NCI-H1694 treated with DMSO at 0.1 percent for 48 hours (cell line): ENCODE data around the gene HAO2.
"Not testable (repeated sequence)": the region's sequence is repeated elsewhere in the genome, so short reads cannot be mapped to it uniquely, and the experiment has no call there.

Experiments used
- DNase-seq: peaks from one replicate; lab custom pipeline; 2025; lab: John Stamatoyannopoulos, UW

HAO2 gene

GRCh38 chr1:119345398-119345797, 23.2 kb upstream of the HAO2 start:
- no peak for DNase-seq

- no peak for DNase-seq
Measured at GRCh38 chr1:119347858-119348257, 20.7 kb upstream of the HAO2 start.

GRCh38 chr1:119348941-119349340, 19.6 kb upstream of the HAO2 start:
- DNase-seq = no peak

- not testable (repeated sequence) for DNase-seq
Measured at GRCh38 chr1:119350866-119351265, 17.7 kb upstream of the HAO2 start.

- DNase-seq = no peak
Measured at GRCh38 chr1:119351997-119352396, 16.6 kb upstream of the HAO2 start.

GRCh38 chr1:119353836-119354235, 14.7 kb upstream of the HAO2 start:
- DNase-seq = no peak

- DNase-seq = no peak
Measured at GRCh38 chr1:119358636-119359035, 9.9 kb upstream of the HAO2 start.

- no peak for DNase-seq
Measured at GRCh38 chr1:119359730-119360129, 8.9 kb upstream of the HAO2 start.

- DNase-seq = no peak
Measured at GRCh38 chr1:119361205-119361604, 7.4 kb upstream of the HAO2 start.

GRCh38 chr1:119361620-119362344, 6.8 kb upstream of the HAO2 start:
- no peak for DNase-seq

GRCh38 chr1:119363162-119363561, 5.4 kb upstream of the HAO2 start:
- no peak for DNase-seq

- no peak for DNase-seq
Measured at GRCh38 chr1:119364640-119365039, 3.9 kb upstream of the HAO2 start.

- no peak for DNase-seq
Measured at GRCh38 chr1:119366424-119366823, 2.2 kb upstream of the HAO2 start.

GRCh38 chr1:119367432-119368124, 1.0 kb upstream of the HAO2 start:
- DNase-seq = peak; percentile 7

GRCh38 chr1:119370748-119371147, 2.2 kb downstream of the HAO2 start:
- DNase-seq = no peak

GRCh38 chr1:119371815-119372214, 3.2 kb downstream of the HAO2 start:
- DNase-seq = no peak

GRCh38 chr1:119372503-119373086, 4.0 kb downstream of the HAO2 start:
- DNase-seq = no peak

- no peak for DNase-seq
Measured at GRCh38 chr1:119373465-119373864, 4.9 kb downstream of the HAO2 start.

- DNase-seq = no peak
Measured at GRCh38 chr1:119374208-119374874, 5.8 kb downstream of the HAO2 start.

GRCh38 chr1:119375366-119375765, 6.8 kb downstream of the HAO2 start:
- DNase-seq = no peak

GRCh38 chr1:119376594-119376993, 8.0 kb downstream of the HAO2 start:
- DNase-seq = no peak

- DNase-seq = not testable (repeated sequence)
Measured at GRCh38 chr1:119377594-119377993, 9.0 kb downstream of the HAO2 start.

- DNase-seq = no peak
Measured at GRCh38 chr1:119379117-119379516, 10.5 kb downstream of the HAO2 start.
